ENCODE results near the gene SSNA1.
A peak's percentile ranks its signal among the peaks of the same experiment; 100 is the strongest.

The SSNA1 gene, protein sequence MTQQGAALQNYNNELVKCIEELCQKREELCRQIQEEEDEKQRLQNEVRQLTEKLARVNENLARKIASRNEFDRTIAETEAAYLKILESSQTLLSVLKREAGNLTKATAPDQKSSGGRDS

DNA sequence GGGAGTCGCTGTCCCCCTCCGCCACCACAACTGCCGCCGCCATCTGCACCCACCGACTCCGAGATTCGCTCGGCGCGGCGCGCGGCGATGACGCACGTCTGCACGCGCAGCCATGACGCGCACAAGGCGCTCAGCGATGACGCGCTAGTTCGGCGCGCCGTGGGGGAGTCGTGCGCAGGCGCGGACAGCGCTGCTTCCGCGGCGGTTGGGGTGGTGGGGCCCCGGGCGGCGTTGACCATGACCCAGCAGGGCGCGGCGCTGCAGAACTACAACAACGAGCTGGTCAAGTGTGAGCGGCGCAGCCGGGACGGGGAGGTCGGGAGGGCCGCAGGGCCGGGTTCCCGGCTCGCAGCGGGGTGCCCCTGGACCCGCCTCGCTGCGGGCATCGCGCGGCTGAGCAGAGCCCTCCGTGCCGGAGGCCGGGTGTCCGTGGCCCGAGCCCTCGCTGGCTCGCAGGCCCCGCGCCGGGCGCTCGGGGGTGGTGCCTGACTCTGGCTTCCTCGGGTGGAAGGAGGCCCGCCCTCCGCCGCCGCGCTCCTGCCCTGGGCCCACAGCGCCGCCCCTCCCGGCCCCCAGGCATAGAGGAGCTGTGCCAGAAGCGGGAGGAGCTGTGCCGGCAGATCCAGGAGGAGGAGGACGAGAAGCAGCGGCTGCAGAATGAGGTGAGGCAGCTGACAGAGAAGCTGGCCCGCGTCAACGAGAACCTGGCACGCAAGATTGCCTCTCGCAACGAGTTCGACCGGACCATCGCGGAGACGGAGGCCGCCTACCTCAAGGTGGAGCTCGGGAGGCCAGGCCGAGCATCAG, at the start of gene SSNA1, which contains the start of gene ANAPC2:
SSNA1 (plus strand) TSS at position 187 of the 807 bp plus-strand sequence; CDS start at position 238, 51 bp downstream.
ANAPC2 (minus strand) TSS at position 71 of the 807 bp plus-strand sequence; CDS start at position 43, 28 bp downstream.
- peak; percentile 95 for DNase-seq

DNA sequence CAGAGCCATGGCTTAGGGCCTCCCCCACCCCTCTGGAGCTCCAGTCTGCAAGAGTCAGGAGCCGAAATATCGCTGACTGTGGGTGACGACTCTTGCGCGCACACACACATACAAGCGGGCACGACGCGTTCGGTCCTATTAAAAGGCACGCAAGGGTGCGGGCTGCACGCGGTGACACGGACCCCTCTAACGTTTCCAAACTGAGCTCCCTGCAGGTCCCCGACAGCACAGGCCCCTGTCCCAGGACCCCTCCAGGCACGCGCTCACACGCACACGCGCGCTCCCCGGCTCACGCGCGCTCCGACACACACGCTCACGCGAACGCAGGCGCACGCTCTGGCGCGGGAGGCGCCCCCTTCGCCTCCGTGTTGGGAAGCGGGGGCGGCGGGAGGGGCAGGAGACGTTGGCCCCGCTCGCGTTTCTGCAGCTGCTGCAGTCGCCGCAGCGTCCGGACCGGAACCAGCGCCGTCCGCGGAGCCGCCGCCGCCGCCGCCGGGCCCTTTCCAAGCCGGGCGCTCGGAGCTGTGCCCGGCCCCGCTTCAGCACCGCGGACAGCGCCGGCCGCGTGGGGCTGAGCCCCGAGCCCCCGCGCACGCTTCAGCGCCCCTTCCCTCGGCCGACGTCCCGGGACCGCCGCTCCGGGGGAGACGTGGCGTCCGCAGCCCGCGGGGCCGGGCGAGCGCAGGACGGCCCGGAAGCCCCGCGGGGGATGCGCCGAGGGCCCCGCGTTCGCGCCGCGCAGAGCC, 49.6 kb upstream of the SSNA1 start, which contains the start of gene GRIN1:
GRIN1 (plus strand) TSS at position 433 of the 746 bp plus-strand sequence. CDS start 333 bp downstream, outside the sequence.
- no peak for DNase-seq

GRCh38 chr9:137139468-137140150, 48.9 kb upstream of the SSNA1 start:
- no peak for DNase-seq

GRCh38 chr9:137140151-137141012, 48.1 kb upstream of the SSNA1 start:
- DNase-seq, result no peak

DNA sequence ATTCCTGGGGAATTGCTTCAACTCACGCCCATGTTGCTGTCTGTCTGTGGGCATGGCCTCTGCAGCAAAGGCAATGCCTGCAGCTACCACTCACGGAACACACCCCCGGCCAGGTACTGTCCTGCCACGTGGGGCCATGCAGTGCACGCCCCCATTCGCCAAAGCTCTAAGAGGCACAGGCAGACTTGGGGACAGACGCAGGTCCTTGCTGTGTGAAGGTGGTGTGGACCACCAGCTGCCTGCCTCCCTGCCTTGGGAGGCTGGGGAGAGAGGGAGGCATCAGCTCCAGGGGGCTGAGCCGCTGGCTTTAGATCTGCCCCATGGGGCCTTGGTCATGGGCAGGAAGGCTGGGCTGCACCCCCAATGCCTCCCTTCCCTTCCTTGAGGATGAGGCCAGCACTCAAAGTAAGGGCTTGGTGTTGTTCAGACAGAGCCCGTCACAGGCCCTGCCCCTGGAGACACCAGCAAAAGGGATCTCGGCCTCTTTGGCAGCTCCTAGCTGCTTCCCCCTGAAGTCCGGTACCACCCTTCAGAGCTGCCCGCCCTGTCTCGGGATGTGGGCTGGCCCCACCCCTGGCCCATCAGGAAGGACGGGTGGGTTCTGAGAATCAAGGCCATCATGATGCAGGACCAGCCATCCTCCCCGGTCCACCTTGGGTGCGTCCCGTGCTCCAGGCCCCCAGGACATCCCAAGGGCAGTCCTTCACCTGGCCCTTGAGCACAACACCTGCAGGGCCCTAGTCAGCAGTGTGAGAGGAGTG, 47.2 kb upstream of the SSNA1 start:
- DNase-seq, result no peak

GRCh38 chr9:137141976-137142936, 46.2 kb upstream of the SSNA1 start:
- DNase-seq, result no peak

DNA sequence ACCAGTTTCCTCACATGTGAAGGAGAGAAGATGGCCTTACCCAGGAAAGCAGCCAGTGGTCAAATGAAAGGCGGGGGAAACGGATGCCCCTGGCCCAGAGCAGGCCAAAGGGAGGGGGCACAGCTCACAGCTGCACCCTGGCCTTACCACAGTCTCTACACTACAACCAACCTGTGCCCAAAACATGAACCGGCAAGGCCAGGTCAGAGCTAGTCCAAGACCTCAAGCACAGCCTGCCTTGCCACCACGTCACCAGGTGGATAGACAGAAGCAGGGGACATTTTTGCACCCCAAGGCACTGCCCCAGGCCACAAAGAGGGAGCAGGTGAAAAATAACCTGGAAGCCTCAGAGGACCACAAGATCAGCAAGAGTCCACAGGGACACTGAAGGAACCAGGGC, 45.0 kb upstream of the SSNA1 start:
- no peak for DNase-seq

DNA sequence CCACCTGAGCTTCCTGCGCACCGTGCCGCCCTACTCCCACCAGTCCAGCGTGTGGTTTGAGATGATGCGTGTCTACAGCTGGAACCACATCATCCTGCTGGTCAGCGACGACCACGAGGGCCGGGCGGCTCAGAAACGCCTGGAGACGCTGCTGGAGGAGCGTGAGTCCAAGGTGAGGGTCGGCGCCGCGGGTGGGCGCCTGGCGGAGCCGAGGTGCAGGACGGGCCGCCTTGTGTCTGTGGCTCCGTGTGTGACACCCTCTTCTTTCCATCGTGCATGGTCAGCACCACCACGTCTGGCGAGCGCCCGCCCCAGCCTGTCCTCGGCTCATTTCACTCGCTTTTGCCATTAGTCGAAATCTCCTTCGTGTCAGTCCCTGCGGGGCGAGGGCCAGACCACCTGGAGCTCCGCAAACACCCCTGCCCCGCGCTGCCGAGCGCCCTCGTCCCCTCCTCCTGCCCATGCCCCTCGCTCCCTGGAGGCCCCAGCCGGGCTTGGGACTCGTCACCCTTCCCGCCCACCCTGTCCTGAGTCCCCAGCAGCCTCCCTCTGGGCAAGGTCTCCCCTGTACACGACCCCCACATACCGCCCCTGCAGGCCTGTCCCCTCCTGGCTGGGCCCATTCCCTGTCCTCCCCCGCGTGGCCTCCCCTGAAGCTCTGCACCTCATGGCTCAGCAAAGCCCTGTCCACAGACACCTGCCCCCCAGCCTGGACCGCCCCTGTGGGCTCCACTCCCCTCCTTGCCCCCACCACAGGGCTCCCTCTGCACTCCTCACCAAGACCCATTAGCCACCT, 42.5 kb upstream of the SSNA1 start:
- no peak for DNase-seq

GRCh38 chr9:137146527-137146918, 42.0 kb upstream of the SSNA1 start:
- no peak for DNase-seq

DNA sequence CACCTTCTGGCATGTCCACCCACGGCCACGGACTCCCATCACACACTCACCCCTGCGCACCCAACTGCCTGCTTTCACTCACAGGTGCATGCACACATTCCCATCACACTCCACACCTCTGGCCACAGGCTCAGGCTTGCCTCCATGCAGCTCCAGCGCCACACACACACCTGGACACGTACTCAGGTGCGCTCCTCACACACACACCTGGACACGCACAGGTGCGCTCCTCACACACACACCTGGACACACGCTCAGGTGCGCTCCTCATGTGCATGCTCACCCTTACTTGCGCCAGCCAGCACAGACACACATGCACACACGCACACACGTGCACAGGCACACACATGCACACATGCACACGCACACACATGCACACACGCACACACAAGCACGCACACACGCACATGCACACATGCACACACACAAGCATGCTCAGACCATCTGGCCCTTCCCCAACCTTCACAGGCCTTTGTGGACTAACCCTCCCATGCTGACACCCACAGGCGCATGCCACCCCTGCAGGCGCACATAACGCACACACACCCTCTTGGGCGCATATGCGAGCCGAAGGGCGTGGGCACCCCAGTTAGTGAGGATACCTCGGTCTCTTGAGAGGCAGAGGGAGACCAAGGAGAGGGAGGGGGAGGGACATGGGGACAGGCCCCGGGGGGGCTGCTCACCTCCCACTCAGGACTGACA, 41.2 kb upstream of the SSNA1 start:
- DNase-seq, result no peak

DNA sequence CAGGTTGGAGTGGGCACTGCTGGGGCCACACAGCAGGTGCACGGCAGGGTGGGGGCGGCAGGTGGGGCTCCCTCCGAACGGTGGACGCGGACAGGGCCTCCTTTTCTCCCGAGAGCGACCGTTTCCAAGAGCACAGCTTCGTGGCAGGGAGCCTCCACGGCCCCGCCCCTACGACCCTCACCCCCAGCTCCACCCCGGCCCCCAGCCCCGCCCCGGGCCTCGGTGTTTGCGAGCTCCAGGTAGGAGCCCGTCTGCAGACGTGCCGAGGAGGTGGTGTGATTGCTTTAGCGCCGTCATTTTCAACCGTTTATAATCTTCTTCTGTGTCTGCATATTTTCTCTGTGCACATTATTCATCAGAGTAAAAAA, 40.7 kb upstream of the SSNA1 start:
- DNase-seq, result no peak

DNA sequence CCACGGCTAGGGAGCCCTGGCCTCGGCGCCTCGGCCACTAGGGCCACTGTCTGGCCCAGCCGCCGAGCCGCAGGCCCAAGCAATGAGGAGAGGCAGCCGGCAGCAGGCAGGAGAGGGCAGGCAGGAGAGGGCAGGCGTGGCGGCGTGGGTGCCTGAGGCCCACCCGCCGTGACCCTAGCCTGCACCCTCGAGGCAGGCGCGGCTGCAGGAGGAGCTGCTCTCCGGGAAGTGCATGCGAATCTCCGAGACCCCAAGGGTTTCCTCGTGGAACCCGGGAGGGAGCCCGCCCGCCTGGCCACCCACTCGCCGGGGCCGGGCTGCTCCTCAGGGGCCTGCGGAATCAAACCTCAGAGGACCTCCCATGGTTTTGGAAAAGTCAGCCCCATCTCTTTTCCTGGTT, 40.2 kb upstream of the SSNA1 start:
- DNase-seq, result no peak

DNA sequence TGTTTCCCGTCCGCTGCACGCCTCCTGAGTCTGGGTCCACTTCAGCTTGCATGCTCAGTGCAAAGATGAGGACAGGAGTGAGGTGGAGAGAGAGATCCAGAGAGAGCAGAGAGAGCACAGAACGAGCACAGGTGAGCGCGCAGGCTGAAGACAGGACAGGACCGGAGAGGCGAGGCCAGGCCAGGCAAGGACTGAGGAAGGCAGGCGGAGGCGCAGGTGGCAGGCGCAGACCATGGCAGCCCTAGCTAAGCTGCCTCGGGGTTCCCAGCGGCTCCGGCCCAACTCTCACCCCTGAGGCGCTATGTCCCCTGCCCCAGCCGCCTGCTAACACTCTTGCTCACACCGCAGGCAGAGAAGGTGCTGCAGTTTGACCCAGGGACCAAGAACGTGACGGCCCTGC, 39.8 kb upstream of the SSNA1 start:
- no peak for DNase-seq

DNA sequence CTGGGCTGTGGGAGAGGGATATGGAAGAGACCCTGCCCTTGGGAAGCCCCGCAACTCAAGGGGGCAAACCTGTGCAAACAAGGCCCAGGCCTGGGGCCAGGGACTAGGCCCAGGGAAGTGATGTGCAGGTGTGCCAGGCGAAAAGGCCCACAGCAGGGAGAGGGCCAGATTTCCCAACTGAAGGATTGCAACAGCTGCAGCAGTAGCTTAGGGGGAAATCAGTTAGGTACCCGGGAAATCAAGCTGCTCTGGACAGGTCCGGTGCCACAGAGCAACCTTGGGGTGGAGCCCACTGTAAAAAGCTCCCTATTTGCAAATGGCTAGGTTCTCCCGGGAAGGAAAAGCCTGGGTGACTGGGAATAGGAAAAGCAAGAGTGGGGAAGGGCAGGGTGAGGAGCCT, 39.1 kb upstream of the SSNA1 start:
- no peak for DNase-seq

GRCh38 chr9:137149942-137150616, 38.4 kb upstream of the SSNA1 start:
- DNase-seq, result no peak

DNA sequence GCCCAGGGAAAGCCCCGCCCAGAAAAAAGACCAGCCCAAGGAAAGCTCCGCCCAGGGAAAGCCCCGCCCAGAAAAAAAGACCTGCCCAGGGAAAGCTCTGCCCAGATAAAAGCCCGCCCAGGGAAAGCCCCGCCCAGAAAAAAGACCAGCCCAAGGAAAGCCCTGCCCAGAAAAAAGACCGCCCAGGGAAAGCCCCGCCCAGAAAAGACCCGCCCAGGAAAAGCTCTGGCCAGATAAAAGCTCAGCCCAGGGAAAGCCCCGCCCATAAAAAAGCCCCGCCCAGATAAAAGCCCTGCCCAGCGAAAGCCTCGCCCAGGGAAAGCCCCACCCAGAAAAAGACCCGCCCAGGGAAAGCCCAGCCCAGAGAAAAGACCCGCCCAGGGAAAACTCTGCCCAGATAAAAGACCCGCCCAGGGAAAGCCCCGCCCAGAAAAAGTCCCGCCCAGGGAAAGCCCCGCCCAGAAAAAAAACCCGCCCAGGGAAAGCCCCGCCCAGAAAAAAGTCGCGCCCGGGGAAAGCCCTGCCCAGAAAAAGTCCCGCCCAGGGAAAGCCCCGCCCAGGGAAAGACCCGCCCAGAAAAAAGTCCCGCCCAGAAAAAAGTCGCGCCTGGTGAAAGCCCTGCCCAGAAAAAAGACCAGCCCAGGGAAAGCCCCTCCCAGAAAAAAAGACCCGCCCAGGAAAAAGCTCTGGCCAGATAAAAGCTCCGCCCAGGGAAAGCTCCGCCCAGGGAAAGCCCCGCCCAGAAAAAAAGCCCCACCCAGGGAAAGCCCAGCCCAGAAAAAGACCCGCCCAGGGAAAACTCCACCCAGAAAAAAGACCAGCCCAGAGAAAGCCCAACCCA, 37.6 kb upstream of the SSNA1 start:
- DNase-seq, result peak; percentile 86

GRCh38 chr9:137152844-137153405, 35.6 kb upstream of the SSNA1 start:
- DNase-seq, result no peak

Measured in activated CD4-positive, alpha-beta T cell treated with anti-CD3 and anti-CD28 coated beads for 48 hours (primary cell).